Stimulated activated CD8-positive, alpha-beta memory T cell treated with anti-CD3 and anti-CD28 coated beads, Interleukin-4, amount 100 ng/mL, for 24 hours (primary cell): Measurements from ENCODE around the gene TLL1.

Source experiments
- DNase-seq: peaks from one replicate; pipeline ENCODE4 v3.0.0-alpha.2; 2020; ENCODE audit warnings: low read depth

The TLL1 gene

DNA sequence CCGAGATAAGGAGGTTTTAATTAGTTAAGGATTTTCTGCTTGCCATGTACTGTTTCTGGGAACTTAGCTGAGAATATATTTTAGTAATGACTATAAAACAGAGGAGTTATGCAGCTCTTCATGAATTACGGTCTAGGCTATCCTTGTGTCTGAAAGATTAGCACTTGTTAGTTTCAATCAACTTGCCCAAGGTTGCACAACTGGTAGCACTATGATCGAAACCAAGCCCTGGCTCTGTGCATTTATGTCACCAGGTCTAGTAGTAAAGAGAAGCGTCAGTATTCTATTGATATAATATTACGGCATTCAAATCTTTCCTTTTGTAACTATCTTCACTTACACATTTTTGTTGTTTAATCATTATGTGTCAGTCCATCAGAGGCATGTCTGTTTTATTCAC, 176.0 kb downstream of the TLL1 start:
- no peak for DNase-seq

DNA sequence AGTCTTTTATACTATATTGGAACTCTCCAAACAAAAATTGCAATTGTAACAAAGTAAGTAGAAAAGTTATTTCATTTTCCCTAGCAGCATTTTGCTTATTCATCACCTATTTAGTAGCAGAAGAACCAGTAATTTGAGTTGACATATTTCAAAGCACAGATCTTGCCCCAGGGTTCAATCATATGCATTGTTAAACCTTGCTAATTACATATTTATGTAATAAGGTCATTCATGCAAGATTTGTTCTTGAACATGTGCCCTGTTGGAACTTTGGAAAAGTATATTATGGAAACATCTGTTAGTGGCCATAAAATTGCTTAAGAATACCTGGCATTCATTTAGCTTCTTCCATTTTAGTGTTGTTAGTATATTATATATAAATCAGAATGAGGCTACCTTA, 191.7 kb downstream of the TLL1 start:
- DNase-seq, result no peak

DNA sequence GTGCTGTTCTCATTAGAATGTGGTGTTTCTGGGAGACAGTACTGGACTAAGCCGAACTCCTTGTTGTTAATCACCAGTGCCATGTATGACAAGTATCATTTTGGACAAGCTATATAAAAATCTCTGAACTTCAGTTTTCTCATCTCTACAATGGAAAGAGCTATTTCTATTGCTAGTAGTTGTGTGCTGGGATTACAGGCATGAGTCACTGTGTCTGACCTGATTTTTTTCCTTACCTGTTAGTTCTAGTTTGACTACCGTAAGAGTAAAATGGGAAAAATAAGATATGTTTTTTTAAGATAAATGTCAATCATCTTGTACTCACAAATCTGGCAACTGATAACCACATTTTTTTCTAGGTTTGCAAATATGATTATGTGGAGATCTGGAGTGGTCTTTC, 192.3 kb downstream of the TLL1 start:
- no peak for DNase-seq

DNA sequence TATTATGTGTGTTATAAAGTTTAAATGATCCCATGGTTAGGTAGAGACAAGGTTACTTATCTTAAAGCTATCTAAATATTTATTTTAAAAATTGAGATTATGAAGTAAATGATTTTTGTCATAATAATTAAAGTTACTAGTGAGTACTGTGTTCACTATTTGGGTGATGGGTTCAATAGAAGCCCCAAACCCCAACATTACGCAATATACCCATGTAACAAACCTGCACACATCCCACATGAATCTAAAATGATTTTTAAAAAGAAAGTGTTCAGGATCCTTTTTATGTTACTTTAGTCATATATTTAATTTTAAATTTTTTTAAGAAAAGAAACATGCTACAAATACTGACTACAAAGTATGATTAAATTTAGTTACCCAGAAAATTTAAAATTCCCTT, 193.9 kb downstream of the TLL1 start:
- no peak for DNase-seq

DNA sequence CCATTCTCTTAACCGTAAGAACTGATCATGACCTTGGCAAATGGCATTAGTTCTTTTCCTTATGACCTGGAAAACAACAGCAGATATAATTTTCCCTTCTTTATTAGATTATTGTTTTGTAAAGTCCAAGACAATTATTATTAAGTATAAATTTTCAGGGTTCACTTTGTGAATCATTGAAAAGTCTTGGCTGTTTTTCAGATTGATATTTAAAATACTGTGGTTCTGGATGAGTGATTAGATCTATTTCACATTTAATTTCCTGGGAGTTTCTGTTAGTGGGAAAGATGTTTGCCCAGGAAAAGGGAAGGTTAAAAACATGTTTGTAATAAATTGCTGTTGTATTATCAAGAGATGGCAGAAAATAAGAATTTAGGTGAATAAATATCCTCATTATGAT, 194.9 kb downstream of the TLL1 start:
- no peak for DNase-seq

DNA sequence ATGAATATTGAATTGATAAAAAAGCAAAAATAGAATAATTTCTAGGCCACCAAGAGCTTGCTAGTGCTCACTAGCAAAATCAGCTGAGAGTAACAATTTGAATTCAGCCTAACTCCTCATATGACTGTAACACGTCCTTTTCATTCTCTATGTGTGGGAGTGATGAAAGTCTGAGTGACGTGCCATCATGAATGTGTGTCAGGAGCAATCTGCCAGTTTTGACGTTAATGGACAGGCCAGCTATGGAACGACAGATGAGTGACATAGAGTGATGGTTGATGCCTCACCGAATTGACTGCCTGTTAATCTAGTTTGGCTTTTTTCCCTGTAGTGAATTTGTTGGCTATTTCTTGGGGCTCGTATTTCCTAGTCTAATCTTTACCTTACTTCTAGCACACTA, 200.7 kb downstream of the TLL1 start:
- DNase-seq, result no peak

DNA sequence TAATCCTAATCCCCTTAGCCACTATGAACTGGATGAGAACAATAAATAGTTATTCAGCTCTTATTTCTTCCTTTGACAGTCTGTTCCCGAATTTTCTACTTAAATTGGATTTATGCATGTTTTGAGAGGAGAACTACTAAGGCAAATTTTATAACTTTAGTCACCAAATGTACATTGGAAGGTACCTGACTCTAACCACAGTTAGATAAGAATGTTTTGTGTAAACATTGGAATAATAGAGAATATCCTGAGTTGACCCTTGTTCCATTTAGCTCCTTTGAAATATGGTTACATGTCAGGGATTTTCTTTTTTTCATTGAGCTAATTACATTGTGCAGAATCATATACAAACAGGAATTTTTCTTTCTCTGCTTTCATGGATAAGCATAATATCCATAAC, 202.6 kb downstream of the TLL1 start:
- no peak for DNase-seq

DNA sequence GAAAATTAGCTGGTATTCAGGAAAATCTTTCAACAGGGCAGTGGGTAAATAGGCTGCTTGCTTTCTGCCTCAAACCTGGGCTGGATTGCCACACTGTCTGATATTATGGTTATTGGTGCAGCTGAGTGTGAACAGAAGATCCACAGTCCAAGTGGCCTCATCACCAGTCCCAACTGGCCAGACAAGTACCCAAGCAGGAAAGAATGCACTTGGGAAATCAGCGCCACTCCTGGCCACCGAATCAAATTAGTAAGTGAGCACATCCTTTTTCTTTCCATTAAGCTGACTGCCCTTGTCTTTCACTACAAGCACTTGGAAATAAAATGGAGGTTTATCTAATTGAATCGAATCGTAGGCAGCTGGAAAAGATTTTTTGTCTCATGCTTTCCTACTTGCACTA, 204.7 kb downstream of the TLL1 start:
- no peak for DNase-seq

DNA sequence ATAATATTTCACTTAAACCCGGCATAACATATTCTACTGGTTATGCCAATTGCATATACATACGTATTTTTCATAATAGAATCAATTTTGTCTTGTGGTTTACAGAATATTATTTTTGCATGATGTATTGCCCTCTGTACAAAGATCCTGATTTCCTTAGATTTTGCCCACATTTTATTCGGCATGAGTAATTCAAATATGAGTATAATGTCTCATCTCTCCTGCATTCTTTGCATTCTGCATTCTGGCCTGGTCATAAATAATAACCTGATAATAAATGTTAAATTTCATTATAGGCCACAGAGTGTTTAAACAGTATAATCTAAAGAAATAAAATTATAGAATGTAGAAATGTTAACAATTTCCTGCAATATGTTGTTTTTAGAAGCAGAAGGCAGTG, 205.3 kb downstream of the TLL1 start:
- no peak for DNase-seq

DNA sequence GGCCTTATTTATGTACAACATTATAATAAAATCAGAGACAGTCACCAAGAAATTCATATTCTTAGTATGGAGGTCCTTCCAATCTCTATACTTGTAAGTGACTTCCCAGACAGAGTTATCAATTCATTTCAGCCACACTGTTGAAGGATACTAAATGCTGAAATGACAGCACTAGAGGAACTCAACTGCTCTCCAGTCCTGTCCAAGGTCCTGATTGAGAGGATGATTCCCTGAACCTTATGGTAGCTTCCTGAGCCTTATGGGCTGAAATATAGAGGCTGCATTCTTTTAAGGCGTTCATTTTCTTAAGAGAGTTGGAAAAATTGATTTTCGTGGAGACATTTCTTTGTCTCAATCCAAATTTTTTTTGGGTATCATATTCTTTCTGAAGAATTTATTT, 205.9 kb downstream of the TLL1 start:
- DNase-seq, result no peak

DNA sequence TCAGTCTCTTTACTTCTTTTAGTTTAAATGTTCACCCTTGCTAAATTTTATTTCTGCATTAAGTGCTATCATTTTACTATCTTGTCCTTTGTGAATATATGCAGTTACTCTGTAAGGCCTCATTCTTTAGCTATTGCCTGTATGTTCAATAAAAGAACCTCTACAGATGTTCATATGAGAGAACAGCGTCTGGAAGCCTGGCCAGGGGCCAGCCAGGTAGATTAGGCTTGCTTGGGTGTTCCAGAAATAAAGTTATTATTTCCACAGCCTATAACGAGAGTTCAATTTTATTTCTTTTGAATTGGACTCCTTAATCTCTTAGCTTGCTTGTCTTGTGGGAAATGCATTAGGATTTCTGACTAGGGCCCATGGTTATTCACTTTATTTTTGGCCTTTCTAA, 214.5 kb downstream of the TLL1 start:
- no peak for DNase-seq

DNA sequence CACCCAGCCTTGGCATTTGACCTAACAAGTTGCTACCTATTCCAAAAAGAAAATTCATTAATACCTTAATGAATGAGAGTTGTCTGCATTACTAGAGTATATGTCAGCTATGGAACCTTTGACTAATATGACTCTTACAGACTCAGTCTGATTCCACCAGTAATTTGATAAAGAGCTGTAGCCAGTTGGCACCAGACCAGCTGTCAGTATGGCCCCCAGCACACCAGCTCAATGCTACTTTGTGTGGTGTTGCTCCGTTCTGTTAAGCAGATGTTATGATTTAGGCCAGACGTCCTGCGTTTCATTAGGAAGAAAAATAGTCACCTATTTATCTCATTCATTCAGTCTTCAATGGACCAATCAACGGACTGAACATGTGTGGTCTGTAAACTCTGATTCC, 215.5 kb downstream of the TLL1 start:
- no peak for DNase-seq

DNA sequence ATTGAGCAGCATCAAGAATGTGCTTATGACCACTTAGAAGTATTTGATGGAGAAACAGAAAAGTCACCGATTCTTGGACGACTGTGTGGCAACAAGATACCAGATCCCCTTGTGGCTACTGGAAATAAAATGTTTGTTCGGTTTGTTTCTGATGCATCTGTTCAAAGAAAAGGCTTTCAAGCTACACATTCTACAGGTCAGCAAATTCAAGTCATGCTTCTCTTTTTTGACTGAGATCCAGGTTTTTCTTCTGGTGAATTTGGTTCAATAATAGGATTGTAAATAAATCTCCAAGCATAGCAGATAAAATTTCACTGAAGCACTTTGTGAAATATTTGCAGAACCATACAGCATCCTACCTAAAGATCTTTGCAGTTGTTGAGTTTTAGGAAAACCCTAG, 218.1 kb downstream of the TLL1 start:
- no peak for DNase-seq

DNA sequence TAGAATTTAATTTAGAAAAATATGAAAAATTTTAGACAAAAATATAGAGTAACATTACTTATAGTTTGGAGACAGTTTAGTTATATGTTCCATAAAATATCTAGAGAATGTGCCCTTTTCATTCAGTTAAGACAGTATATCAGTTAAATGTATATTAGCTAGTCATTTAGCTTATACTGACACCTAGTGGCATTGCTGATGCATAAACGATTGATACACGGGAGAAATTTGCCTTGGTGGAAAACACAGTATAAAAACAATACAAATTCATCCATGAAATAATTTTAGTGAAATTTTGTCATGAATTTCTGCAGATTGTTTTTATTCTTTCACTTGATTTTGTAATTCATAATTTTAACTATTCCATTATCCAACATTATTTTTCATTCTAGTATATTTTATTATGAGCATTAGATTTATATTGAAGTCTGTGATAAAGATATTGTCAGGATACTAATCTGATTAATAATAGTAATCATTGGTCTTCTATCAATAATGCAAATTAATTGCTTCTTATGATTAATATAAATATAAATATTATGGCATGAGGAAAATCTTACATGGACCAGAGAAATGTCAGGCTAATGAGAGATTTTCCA, 219.0 kb downstream of the TLL1 start:
- DNase-seq, result no peak

DNA sequence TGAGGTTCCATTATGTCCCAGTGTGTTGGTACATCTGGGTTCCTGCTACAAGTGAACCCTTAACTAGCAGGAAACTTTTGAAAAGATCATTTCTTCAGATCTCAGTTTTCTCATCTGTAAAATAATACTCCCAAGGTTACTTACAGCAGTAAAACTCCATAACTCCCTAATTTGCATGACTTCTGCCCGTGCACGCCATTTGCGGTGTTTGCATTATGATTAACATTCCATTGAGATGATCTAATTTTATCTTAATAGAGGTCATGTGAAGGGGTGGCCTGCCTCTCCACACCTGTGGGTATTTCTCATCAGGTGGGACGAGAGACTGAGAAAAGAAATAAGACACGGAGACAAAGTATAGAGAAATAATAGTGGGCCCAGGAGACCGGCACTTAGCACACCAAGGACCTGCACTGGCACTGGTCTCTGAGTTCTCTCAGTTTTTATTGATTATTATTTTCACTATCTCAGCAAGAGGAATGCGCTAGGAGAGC, 219.8 kb downstream of the TLL1 start:
- DNase-seq, result no peak

DNA sequence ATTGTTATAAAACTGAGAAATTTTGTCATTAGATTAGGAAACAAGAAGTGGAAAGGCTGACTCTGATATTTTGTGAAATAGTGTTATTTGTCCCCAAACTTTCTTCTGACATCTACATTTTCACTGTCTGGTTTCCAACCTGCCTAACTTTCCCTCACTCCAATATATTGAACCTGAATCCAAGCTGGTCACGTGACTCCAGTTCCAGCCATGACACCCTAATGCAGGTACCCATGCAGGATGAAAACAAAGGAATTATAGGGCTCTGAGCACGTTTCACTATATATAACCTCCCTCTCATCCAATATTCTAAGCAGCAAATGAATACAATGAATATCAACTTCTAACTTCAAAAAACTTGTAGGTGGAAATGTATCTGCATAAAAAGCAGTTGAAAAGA, 231.6 kb downstream of the TLL1 start:
- no peak for DNase-seq

DNA sequence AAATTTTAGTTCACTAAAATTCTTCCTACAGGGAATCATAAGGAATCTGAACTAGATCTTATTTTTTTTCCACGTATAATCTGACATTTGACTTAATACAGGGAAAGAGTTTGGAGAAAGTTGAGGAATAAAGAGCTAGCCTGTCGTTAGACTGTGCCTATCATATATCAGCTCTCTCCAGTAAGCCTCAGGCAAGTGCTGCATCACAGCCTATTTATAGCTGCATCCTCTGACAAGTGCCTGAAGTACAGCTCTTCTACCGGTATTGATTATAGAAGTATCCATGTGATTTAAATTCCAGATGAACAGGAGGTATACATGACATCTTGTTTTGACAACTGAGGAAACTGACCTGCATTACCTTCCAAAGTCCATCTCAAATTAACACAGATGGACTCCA, 248.9 kb downstream of the TLL1 start:
- DNase-seq, result no peak

DNA sequence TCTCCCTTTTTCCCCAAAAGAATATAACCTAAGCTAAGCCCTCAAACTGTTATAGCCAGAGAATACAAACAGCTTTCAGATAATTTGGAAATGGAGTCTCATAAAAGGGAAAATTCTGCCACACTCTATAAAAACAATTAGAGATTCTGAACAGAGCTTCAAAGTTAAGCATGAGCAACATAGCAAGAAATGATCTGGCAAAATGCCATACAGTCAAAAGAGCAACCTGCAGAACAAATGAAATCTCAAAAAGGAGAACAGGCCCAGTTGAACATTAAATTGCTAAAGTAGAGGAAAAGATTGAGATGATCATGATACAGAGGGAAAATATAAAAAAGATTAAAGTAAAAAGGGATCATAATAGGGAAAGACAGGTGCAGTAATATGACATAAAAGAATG, 250.5 kb downstream of the TLL1 start:
- no peak for DNase-seq

DNA sequence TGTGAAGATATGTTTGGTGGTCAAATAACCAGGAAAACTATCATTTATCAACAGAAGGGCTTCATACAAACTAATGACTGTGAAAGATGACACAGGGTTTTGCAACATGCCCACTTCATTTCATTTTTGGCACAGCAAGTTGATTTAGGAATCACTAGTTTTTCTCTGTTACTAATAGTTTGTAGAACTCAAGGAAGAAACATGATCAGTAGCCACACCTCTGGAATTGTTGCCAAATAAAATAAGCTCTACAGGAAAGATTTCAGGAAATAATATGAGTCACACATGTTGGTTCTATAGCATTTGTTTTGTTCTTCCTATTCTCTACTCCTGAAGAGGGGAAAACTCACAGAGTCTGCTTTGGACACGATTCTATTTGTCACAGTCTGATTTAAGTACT, 255.4 kb downstream of the TLL1 start:
- DNase-seq, result no peak

DNA sequence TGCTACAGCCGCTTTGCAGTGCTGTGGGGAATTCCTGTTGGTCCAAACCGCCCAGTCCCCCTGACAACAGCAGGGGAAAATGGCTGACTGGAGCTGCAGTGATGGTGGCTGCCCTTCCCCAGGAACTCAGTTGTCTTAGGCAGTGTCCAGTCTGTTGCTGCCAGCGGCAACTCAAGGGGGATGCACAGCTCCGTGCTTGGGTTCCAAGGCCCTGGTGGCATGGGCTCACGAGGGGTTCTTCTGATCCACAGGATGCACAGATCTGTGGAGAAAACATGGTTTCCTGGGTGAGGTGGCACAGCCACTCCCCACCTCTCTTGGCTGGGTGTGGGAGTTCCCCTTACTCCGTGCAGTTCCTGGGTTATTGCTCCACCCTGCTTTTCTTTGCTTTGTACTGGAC, 261.2 kb downstream of the TLL1 start:
- no peak for DNase-seq

DNA sequence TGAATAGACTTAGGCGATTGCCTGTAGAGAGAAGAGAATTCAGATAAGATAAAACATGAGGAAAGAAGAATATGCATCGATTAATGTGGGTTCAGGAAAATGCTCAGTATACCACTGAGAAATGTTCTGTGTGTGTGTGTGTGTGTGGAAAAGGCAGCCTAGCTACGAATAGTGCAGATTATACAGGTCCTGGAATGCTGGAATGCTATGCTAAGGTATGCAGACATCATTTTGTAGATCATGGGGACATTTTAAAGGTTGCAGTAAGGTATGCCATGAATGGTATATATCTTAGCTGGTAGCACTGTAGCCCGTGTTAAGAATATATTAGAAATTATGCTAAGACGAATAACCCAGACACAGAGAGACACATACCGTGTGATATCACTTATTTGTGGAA, 267.9 kb downstream of the TLL1 start:
- no peak for DNase-seq

DNA sequence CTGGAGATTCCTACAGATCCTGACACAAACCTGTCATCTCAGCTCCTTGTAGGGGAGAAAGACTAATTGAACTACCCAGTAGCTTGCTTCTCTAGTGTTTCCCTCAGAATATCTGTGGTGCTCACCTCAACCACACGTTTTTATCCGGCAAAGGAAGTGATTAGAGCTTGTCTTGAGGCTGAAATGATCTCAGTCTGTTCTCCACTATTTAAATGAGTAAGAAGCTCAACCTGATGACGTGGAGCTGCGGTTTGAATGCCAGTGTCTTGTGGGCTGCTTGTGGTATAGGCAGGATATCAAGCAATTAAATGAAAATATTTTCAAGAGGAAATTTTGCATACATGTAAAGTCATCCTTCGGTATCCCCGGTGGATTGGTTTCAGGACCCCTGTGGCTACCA, 270.2 kb downstream of the TLL1 start:
- no peak for DNase-seq

DNA sequence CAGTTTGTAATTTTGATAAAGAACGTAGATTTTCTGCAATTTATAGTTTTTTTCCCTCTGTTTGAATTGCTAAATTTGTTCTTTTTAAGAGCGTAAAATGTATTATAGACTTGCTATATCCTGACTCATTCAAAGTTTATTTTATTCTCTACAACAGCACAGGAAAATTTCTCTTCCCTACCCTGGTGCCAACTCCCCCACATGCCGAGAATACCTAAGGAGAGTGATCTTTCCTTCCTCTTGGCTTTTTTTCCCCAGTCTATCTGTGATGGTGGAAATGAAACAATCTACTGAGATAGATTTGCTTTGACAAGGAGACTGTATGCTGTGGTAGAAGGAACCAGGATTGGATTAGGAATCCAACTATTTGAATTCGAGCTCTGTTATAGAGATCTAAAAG, 271.6 kb downstream of the TLL1 start:
- DNase-seq, result no peak

DNA sequence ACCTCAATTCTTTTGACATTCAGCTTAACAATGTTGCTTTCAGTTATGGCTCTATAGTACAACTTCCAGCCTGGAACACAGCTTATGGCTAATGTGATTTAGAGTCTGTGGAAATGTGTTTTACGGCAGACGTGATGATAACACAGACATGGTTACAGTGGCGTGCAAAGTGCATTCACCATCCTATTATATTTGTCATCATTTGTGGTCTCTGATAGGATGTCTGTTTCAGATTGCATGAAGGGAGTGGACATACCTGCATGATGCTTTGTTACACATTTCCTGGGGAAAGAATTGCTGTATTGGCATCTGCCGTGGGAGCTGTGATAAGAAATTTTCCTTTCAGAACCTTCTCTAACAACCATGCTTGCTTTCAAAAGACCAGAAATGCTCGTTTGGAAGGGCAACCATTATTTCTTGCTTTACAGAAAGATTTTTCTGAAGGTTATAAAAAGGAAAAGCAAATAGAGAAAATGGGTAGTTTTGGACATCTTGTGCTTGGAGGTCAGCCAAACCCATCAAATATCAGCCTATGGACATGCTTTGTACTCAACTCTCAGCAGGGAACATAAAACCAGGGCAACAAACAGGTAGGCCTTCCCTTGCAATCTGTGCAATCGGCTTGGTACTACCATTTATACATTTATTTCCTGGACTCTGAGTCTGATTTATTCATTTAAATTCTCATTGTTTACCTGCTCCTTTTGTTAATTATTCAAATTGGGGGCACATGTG, 273.9 kb downstream of the TLL1 start:
- DNase-seq, result no peak
